ENCODE data around the gene TRPM2.

Gene TRPM2

GRCh38 chr21:44405948-44406872 is 52.8 kb downstream of the TRPM2 start:
- Histone ChIP-seq H3K27ac (ENCODE audit: low read length) (no peak overlapping the region), H3K79me2 (ENCODE audit: low read length) (no peaks in the 10 kb centered on the region), H3K4me2 (ENCODE audit: low read length) (no peak overlapping the region), H4K20me1 (ENCODE audit: insufficient read depth, low read length) (no peaks in the 10 kb centered on the region), H3K4me3 (ENCODE audit: low read length) (no peak overlapping the region), H3K9ac (ENCODE audit: low read length) (no peak overlapping the region), H3K9me3 (ENCODE audit: insufficient read depth, low read length) (no peaks in the 10 kb centered on the region), H2AFZ (ENCODE audit: low read depth, low read length) (no peak overlapping the region), H3K36me3 (replicated peaks; ENCODE audit: low read depth, low read length) (peaks cover 35% of the 10 kb centered on the region), H3K4me1 (ENCODE audit: low read length) (no peaks in the 10 kb centered on the region), H3K27me3 (ENCODE audit: low read depth, low read length) (no peaks in the 10 kb centered on the region)
- TF ChIP-seq EZH2phosphoT487 (IDR thresholded peaks at IDR 0.05; ENCODE audit: low read depth): no peak
- no peak for TF ChIP-seq CTCF (IDR thresholded peaks at IDR 0.05; ENCODE audit: low read depth, low read length)

- no peaks in the 10 kb centered on the region for H3K27me3 ChIP-seq (ENCODE audit: low read depth, low read length)
- TF ChIP-seq CTCF (IDR thresholded peaks at IDR 0.05; ENCODE audit: low read depth, low read length) (no peak), EZH2phosphoT487 (IDR thresholded peaks at IDR 0.05; ENCODE audit: low read depth) (no peak)
- H3K9me3 ChIP-seq (ENCODE audit: insufficient read depth, low read length): no peaks in the 10 kb centered on the region
- no peak overlapping the region for H2AFZ ChIP-seq (ENCODE audit: low read depth, low read length)
- no peak overlapping the region for H3K4me3 ChIP-seq (ENCODE audit: low read length)
- no peaks in the 10 kb centered on the region for H4K20me1 ChIP-seq (ENCODE audit: insufficient read depth, low read length)
- no peak overlapping the region for H3K27ac ChIP-seq (ENCODE audit: low read length)
- no peaks in the 10 kb centered on the region for H3K4me1 ChIP-seq (ENCODE audit: low read length)
- H3K36me3 ChIP-seq (replicated peaks; ENCODE audit: low read depth, low read length): peaks cover 34% of the 10 kb centered on the region
- H3K4me2 ChIP-seq (ENCODE audit: low read length): no peak overlapping the region
- H3K79me2 ChIP-seq (ENCODE audit: low read length): no peaks in the 10 kb centered on the region
- no peak overlapping the region for H3K9ac ChIP-seq (ENCODE audit: low read length)
Measured at GRCh38 chr21:44406953-44407352, 53.5 kb downstream of the TRPM2 start.

GRCh38 chr21:44407493-44407892 is 54.1 kb downstream of the TRPM2 start:
- Histone ChIP-seq H3K79me2 (ENCODE audit: low read length) (no peaks in the 10 kb centered on the region), H3K4me2 (ENCODE audit: low read length) (no peak overlapping the region), H3K27ac (ENCODE audit: low read length) (no peak overlapping the region), H4K20me1 (ENCODE audit: insufficient read depth, low read length) (no peaks in the 10 kb centered on the region), H2AFZ (ENCODE audit: low read depth, low read length) (no peak overlapping the region), H3K36me3 (replicated peaks; ENCODE audit: low read depth, low read length) (peaks cover 29% of the 10 kb centered on the region), H3K27me3 (ENCODE audit: low read depth, low read length) (no peaks in the 10 kb centered on the region), H3K9me3 (ENCODE audit: insufficient read depth, low read length) (no peaks in the 10 kb centered on the region), H3K4me1 (ENCODE audit: low read length) (no peaks in the 10 kb centered on the region), H3K9ac (ENCODE audit: low read length) (no peak overlapping the region), H3K4me3 (ENCODE audit: low read length) (no peak overlapping the region)
- TF ChIP-seq CTCF (IDR thresholded peaks at IDR 0.05; ENCODE audit: low read depth, low read length) (no peak), EZH2phosphoT487 (IDR thresholded peaks at IDR 0.05; ENCODE audit: low read depth) (no peak)

GRCh38 chr21:44408226-44408625 is 54.8 kb downstream of the TRPM2 start:
- Histone ChIP-seq H3K79me2 (ENCODE audit: low read length) (no peaks in the 10 kb centered on the region), H3K9ac (ENCODE audit: low read length) (no peak overlapping the region), H3K36me3 (replicated peaks; ENCODE audit: low read depth, low read length) (peaks cover 25% of the 10 kb centered on the region), H2AFZ (ENCODE audit: low read depth, low read length) (no peak overlapping the region), H4K20me1 (ENCODE audit: insufficient read depth, low read length) (no peaks in the 10 kb centered on the region), H3K9me3 (ENCODE audit: insufficient read depth, low read length) (no peaks in the 10 kb centered on the region), H3K27me3 (ENCODE audit: low read depth, low read length) (no peaks in the 10 kb centered on the region), H3K4me3 (ENCODE audit: low read length) (no peak overlapping the region), H3K4me2 (ENCODE audit: low read length) (no peak overlapping the region), H3K27ac (ENCODE audit: low read length) (no peak overlapping the region), H3K4me1 (ENCODE audit: low read length) (no peaks in the 10 kb centered on the region)
- no peak for TF ChIP-seq EZH2phosphoT487 (IDR thresholded peaks at IDR 0.05; ENCODE audit: low read depth)
- TF ChIP-seq CTCF (IDR thresholded peaks at IDR 0.05; ENCODE audit: low read depth, low read length): no peak

Measured in OCI-LY3 (cell line).